Loucy (cell line): ENCODE results near the gene PPFIBP2.

Experiments used
- CTCF ChIP-seq: fragments of 200-600 bp; sonication (generic); conservative IDR thresholded peaks from 2 replicates; pipeline ENCODE4 v1.5.1; 2014; ENCODE audit warnings: mild to moderate bottlenecking, antibody characterized with exemption, low read length
- EZH2phosphoT487 ChIP-seq: fragments of 200-600 bp; IDR thresholded peaks from 2 replicates; pipeline ENCODE4 v1.6.1; 2018; ENCODE audit warnings: antibody characterized with exemption, mild to moderate bottlenecking, moderate library complexity, borderline replicate concordance

GRCh38 chr11:7617032-7617431 lies 103.2 kb downstream of the PPFIBP2 start:
- TF ChIP-seq CTCF (no peak), EZH2phosphoT487 (no peak)
